H1 (cell line): ENCODE results near the gene SPI1. TPM values are rescaled to one million over a fixed set of nuclear protein-coding genes. Genes with fewer than 3 reads are reported as not detected.

Experiments used
- CTCF ChIA-PET: fragments of 300-600 bp; sonication (Branson Sonifier 250); formaldehyde crosslinking; loops from one replicate; lab custom pipeline; 2021; ENCODE audit not compliant: partially characterized antibody; lab: Charles Lee
- POLR2A ChIA-PET: fragments of 300-600 bp; sonication (Branson Sonifier 250); formaldehyde crosslinking; loops from one replicate; lab custom pipeline; 2021; ENCODE audit warnings: inconsistent platforms; ENCODE audit not compliant: partially characterized antibody; lab: Charles Lee
- DNase-seq, 2 experiments: peaks; one replicate each; pipeline versions ENCODE4 v3.0.0 to v3.0.0-alpha.2; 2010 to 2022; ENCODE audit warnings: low spot score in 2 of 2, low read depth in 1 of 2, mixed read lengths in 1 of 2
- FAIRE-seq: peaks from 2 replicates; lab custom pipeline; 2011; peaks lifted over from hg19 to GRCh38; lab: Jason Lieb, UNC
- H2AFZ ChIP-seq: 2 replicates; pipeline ENCODE4 v1.8.1; 2012; ENCODE audit warnings: low read length, inconsistent platforms
- H2AK5ac ChIP-seq: 2 replicates; pipeline ENCODE4 v1.6.1; 2013; ENCODE audit warnings: low read depth, low read length
- H2BK120ac ChIP-seq: replicated peaks from 2 replicates; pipeline ENCODE3; 2013; ENCODE audit warnings: low read depth, low read length, inconsistent platforms
- H2BK12ac ChIP-seq: 2 replicates; pipeline ENCODE4 v1.6.1; 2013; ENCODE audit warnings: low read depth, low read length
- H2BK15ac ChIP-seq: 2 replicates; pipeline ENCODE4 v1.6.1; 2013; ENCODE audit warnings: low read length
- H2BK20ac ChIP-seq: 2 replicates; pipeline ENCODE4 v1.6.1; 2013; ENCODE audit warnings: low read length
- H2BK5ac ChIP-seq: 2 replicates; pipeline ENCODE4 v1.6.1; 2013; ENCODE audit warnings: low read depth, low read length
- H3K14ac ChIP-seq: 2 replicates; pipeline ENCODE4 v1.6.1; 2013; ENCODE audit warnings: inconsistent platforms; ENCODE audit not compliant: insufficient read length
- H3K18ac ChIP-seq: 2 replicates; pipeline ENCODE4 v1.6.1; 2013; ENCODE audit warnings: low read length; ENCODE audit errors: extremely low read depth
- H3K23ac ChIP-seq: 2 replicates; pipeline ENCODE4 v1.6.1; 2013; ENCODE audit warnings: inconsistent platforms; ENCODE audit not compliant: insufficient read length
- H3K23me2 ChIP-seq: 2 replicates; pipeline ENCODE4 v1.6.1; 2013; ENCODE audit warnings: low read depth, low read length
- H3K27ac ChIP-seq: 2 replicates; pipeline ENCODE4 v1.6.1; 2011; ENCODE audit warnings: low read depth, low read length, inconsistent platforms
- H3K27me3 ChIP-seq, 4 experiments: replicated peaks in 1 of 4; 1 replicate in 1 of 4; 2 replicates in 3 of 4; pipeline versions ENCODE4 v1.6.1 to v1.8.1; 2011 to 2013; ENCODE audit warnings: low read length in 3 of 4, mild to moderate bottlenecking in 3 of 4, inconsistent platforms in 2 of 4, mixed read lengths in 2 of 4, moderate library complexity in 1 of 4; ENCODE audit not compliant: control insufficient read depth in 3 of 4, insufficient read depth in 3 of 4; ENCODE audit errors: extremely low read depth in 1 of 4
- H3K36me3 ChIP-seq, 4 experiments: 2 replicates each; pipeline versions ENCODE4 v1.6.1 to v1.8.1; 2011 to 2013; ENCODE audit warnings: mild to moderate bottlenecking in 4 of 4, low read length in 3 of 4, moderate library complexity in 2 of 4, control low read depth in 1 of 4, inconsistent platforms in 1 of 4; ENCODE audit not compliant: insufficient read depth in 4 of 4, control insufficient read depth in 2 of 4
- H3K4ac ChIP-seq: replicated peaks from 2 replicates; pipeline ENCODE3; 2013; ENCODE audit warnings: low read length, low read depth, mixed read lengths, inconsistent platforms; ENCODE audit not compliant: insufficient read length
- H3K4me1 ChIP-seq, 4 experiments: replicated peaks in 1 of 4; 1 replicate in 1 of 4; 2 replicates in 3 of 4; pipeline versions ENCODE4 v1.6.1 to v1.8.1; 2011 to 2013; ENCODE audit warnings: low read length in 3 of 4, inconsistent platforms in 2 of 4, mixed read lengths in 1 of 4; ENCODE audit not compliant: insufficient read depth in 4 of 4, control insufficient read depth in 3 of 4
- H3K4me2 ChIP-seq, 2 experiments: 2 replicates each; pipeline versions ENCODE4 v1.6.1 to v1.8.1; 2011 to 2013; ENCODE audit warnings: low read depth in 2 of 2, low read length in 2 of 2, control low read depth in 1 of 2, inconsistent platforms in 1 of 2, mild to moderate bottlenecking in 1 of 2; ENCODE audit not compliant: insufficient read depth in 1 of 2
- H3K4me3 ChIP-seq, 4 experiments: fragments of 200-600, 300-600 bp in 1 of 4; sonication (generic), shearing (Covaris generic), sonication (Bioruptor Twin) in 1 of 4; 2 replicates each; pipeline versions ENCODE4 v1.5.1 to v1.8.1; 2011 to 2016; ENCODE audit warnings: low read length in 4 of 4, low read depth in 3 of 4, control low read depth in 2 of 4, inconsistent platforms in 2 of 4, mild to moderate bottlenecking in 2 of 4, mixed read lengths in 1 of 4, moderate library complexity in 1 of 4; ENCODE audit not compliant: insufficient read depth in 2 of 4; ENCODE audit errors: extremely low read depth in 1 of 4
- H3K56ac ChIP-seq: replicated peaks from 2 replicates; pipeline ENCODE3; 2013; ENCODE audit warnings: low read depth, mild to moderate bottlenecking, mixed read lengths, low read length, inconsistent platforms; ENCODE audit not compliant: insufficient read length
- H3K79me1 ChIP-seq: 2 replicates; pipeline ENCODE4 v1.6.1; 2013; ENCODE audit warnings: low read depth, low read length, control low read depth
- H3K79me2 ChIP-seq, 2 experiments: 2 replicates each; pipeline versions ENCODE4 v1.6.1 to v1.8.1; 2012 to 2013; ENCODE audit warnings: low read length in 2 of 2, mild to moderate bottlenecking in 2 of 2, inconsistent platforms in 1 of 2; ENCODE audit not compliant: insufficient read depth in 2 of 2, control insufficient read depth in 1 of 2
- H3K9ac ChIP-seq, 4 experiments: replicated peaks in 1 of 4; 1 replicate in 1 of 4; 2 replicates in 3 of 4; pipeline versions ENCODE4 v1.6.1 to v1.8.1; 2011 to 2013; ENCODE audit warnings: low read depth in 3 of 4, low read length in 3 of 4, control low read depth in 2 of 4, mild to moderate bottlenecking in 2 of 4, moderate library complexity in 2 of 4, inconsistent platforms in 1 of 4; ENCODE audit errors: extremely low read depth in 1 of 4
- H3K9me3 ChIP-seq, 2 experiments: 2 replicates each; pipeline versions ENCODE4 v1.6.1 to v1.8.1; 2012 to 2013; ENCODE audit warnings: mild to moderate bottlenecking in 2 of 2, moderate library complexity in 2 of 2, control low read depth in 1 of 2, inconsistent platforms in 1 of 2, low read depth in 1 of 2, low read length in 1 of 2, mixed read lengths in 1 of 2; ENCODE audit not compliant: insufficient read depth in 2 of 2
- H4K20me1 ChIP-seq, 2 experiments: replicated peaks in 1 of 2; 2 replicates each; pipeline versions ENCODE3 to v1.8.1; 2011 to 2013; ENCODE audit warnings: inconsistent platforms in 2 of 2, low read length in 2 of 2, mild to moderate bottlenecking in 1 of 2; ENCODE audit not compliant: insufficient read depth in 2 of 2, control insufficient read depth in 1 of 2
- H4K5ac ChIP-seq: 2 replicates; pipeline ENCODE4 v1.6.1; 2013; ENCODE audit warnings: low read length, low read depth, mixed read lengths, inconsistent platforms; ENCODE audit not compliant: insufficient read length
- H4K8ac ChIP-seq: 2 replicates; pipeline ENCODE4 v1.8.0; 2013; ENCODE audit warnings: mild to moderate bottlenecking, moderate library complexity, low read length, inconsistent platforms; ENCODE audit not compliant: insufficient read depth; ENCODE audit errors: extremely low read depth
- H4K91ac ChIP-seq: replicated peaks from 2 replicates; pipeline ENCODE3; 2013; ENCODE audit warnings: low read length, mixed read lengths, inconsistent platforms; ENCODE audit not compliant: insufficient read length
- ASH2L ChIP-seq: fragments of 200-600, 300-600 bp; sonication (generic); IDR thresholded peaks from one replicate; pipeline ENCODE4 v1.7.1; 2017; ENCODE audit warnings: low read length
- CBX5 ChIP-seq: fragments of 300-800, 300-1000 bp; sonication (generic); IDR thresholded peaks from 2 replicates; pipeline ENCODE4 v1.7.1; 2016; ENCODE audit warnings: antibody characterized with exemption, low read length, low read depth
- CTCF ChIP-seq, 3 experiments: IDR thresholded peaks; 1 replicate in 2 of 3; 2 replicates in 1 of 3; pipeline versions ENCODE4 v1.5.1 to v1.6.1; 2011; ENCODE audit warnings: low read length in 3 of 3, mild to moderate bottlenecking in 3 of 3, inconsistent platforms in 2 of 3, low read depth in 1 of 3, moderate library complexity in 1 of 3; ENCODE audit not compliant: insufficient read depth in 1 of 3; ENCODE audit errors: control extremely low read depth in 1 of 3
- EGR1 ChIP-seq: IDR thresholded peaks from 2 replicates; pipeline ENCODE4 v1.6.1; 2011; ENCODE audit warnings: low read depth, low read length, borderline replicate concordance
- EP300 ChIP-seq, 2 experiments: IDR thresholded peaks; 1 replicate in 1 of 2; 2 replicates in 1 of 2; pipeline ENCODE4 v1.6.1; 2011 to 2012; ENCODE audit warnings: low read depth in 2 of 2, low read length in 2 of 2, mild to moderate bottlenecking in 2 of 2, borderline replicate concordance in 1 of 2, inconsistent platforms in 1 of 2, moderate library complexity in 1 of 2
- FOSL1 ChIP-seq: IDR thresholded peaks from 2 replicates; pipeline ENCODE4 v1.6.1; 2011; ENCODE audit warnings: mild to moderate bottlenecking, low read depth, low read length, moderate library complexity; ENCODE audit not compliant: insufficient read depth
- GABPA ChIP-seq: IDR thresholded peaks from 2 replicates; pipeline ENCODE4 v1.6.1; 2011; ENCODE audit warnings: mild to moderate bottlenecking, low read length, moderate library complexity, borderline replicate concordance; ENCODE audit not compliant: insufficient read depth
- KDM1A ChIP-seq: fragments of 200-600, 300-600 bp; sonication (generic); IDR thresholded peaks from 2 replicates; pipeline ENCODE4 v1.7.1; 2016; ENCODE audit warnings: mild to moderate bottlenecking, low read length, borderline replicate concordance
- SIRT6 ChIP-seq: IDR thresholded peaks from one replicate; pipeline ENCODE4 v1.7.1; 2012; ENCODE audit warnings: low read length, inconsistent platforms
- SIX5 ChIP-seq: IDR thresholded peaks from 2 replicates; pipeline ENCODE4 v1.6.1; 2011; ENCODE audit warnings: mild to moderate bottlenecking, low read depth, low read length
- TAF1 ChIP-seq: IDR thresholded peaks from 2 replicates; pipeline ENCODE4 v1.6.1; 2011; ENCODE audit warnings: mild to moderate bottlenecking, low read depth, low read length
- TEAD4 ChIP-seq: IDR thresholded peaks from 2 replicates; pipeline ENCODE4 v1.6.1; 2012; ENCODE audit warnings: low read depth, low read length, inconsistent platforms, mixed read lengths
- WGBS, 2 experiments: shearing (Covaris generic) in 1 of 2; methylation state at CpG; one replicate each; pipeline versions ENCODE4 v1.1.6 to v1.1.7; 2013 to 2015; ENCODE audit warnings: low lambda C conversion rate in 2 of 2, mixed read lengths in 2 of 2, inconsistent platforms in 1 of 2, low coverage in 1 of 2, missing lambda C conversion rate in 1 of 2; ENCODE audit not compliant: insufficient replicate concordance in 2 of 2, insufficient coverage in 1 of 2, insufficient read length in 1 of 2; ENCODE audit errors: extremely low coverage in 1 of 2, missing lambda C conversion rate in 1 of 2; 5-methylcytosine and 5-hydroxymethylcytosine counted together
- polyA plus RNA-seq, 7 experiments: library from polyadenylated mRNA; depleted of rRNA in 3 of 7; stranded (reverse) in 5 of 7; unstranded in 2 of 7; fragments of >200 nt in 5 of 7; fragments of 200-250 nt in 2 of 7; gene quantifications; 1 replicate in 5 of 7; 2 replicates in 1 of 7; 4 replicates in 1 of 7; pipeline versions ENCODE4 v1.2.1 to v1.2.3, GENCODE V29; 2011 to 2013; ENCODE audit warnings: missing spikeins in 2 of 7, mixed read lengths in 2 of 7
- total RNA-seq: library from RNA; stranded (reverse); fragmentation: NEBNext Ultra II Directional; extraction: Animal tissue kit (Norgen Biotek cat#: 25700); gene quantifications from 2 replicates; pipeline ENCODE4 v1.2.1, GENCODE V29; 2021

Gene SPI1
- total and polyA plus RNA-seq, 2 of the 8 experiments (the other 6 are each of a cell fraction or from before 2014, with no cell fraction given), result 0.12 TPM; not detected in 1

GRCh38 chr11:47332303-47332711 lies 46.0 kb downstream of the SPI1 start:
- Histone ChIP-seq H4K20me1 (peaks cover 0 to 2% of the 10 kb centered on the region in 2 experiments), H2BK5ac (no peak overlapping the region), H3K23me2 (no peaks in the 10 kb centered on the region), H3K18ac (no peak overlapping the region), H3K4me1 (no peaks in the 10 kb centered on the region), H3K79me1 (no peaks in the 10 kb centered on the region; the same call in 1 of the 2 replicates), H2BK12ac (no peak overlapping the region), H3K56ac (no peak overlapping the region), H3K27me3 (no peaks in the 10 kb centered on the region), H3K9ac (no peak overlapping the region), H2BK15ac (no peak overlapping the region), H4K8ac (no peak overlapping the region), H3K36me3 (peaks cover 0 to 12% (median 2%) of the 10 kb centered on the region in 4 experiments; a peak in 5 of 8 replicates), H2BK20ac (no peak overlapping the region), H3K4me3 (no peak overlapping the region), H4K5ac (no peak overlapping the region), H3K79me2 (no peaks in the 10 kb centered on the region), H3K23ac (no peak overlapping the region), H4K91ac (no peak overlapping the region), H3K9me3 (no peaks in the 10 kb centered on the region), H3K4ac (no peak overlapping the region), H2AK5ac (no peak overlapping the region), H3K14ac (no peak overlapping the region), H2AFZ (no peak overlapping the region), H3K27ac (no peak overlapping the region), H2BK120ac (no peak overlapping the region), H3K4me2 (no peak overlapping the region)
- WGBS, 2 experiments, result 95% methylated on average over 13 of the region's 13 CpGs; no CpG with 5 or more reads in 1 of the 2 experiments
- no peak for DNase-seq
- no peak for FAIRE-seq
- CTCF ChIA-PET, result interaction anchor here (1.0 kb wide), 1 partner anchor 23 kb away, joined by 6 read pairs; no protein-coding TSS in a partner anchor
- POLR2A ChIA-PET, result interaction anchor here (1.1 kb wide), 1 partner anchor 22 kb away, joined by 3 read pairs; no protein-coding TSS in a partner anchor
- TF ChIP-seq SIRT6 (no peak), EP300 (IDR thresholded peaks at IDR 0.05; ENCODE audit: borderline replicate concordance in 1 of 2, low read depth in 2 of 2, low read length in 2 of 2) (no peak), FOSL1 (no peak), ASH2L (no peak), CBX5 (no peak), TEAD4 (no peak), CTCF (IDR thresholded peaks at IDR 0.05; ENCODE audit: control extremely low read depth in 1 of 3, insufficient read depth in 1 of 3, low read depth in 1 of 3, low read length in 3 of 3) (no peak), GABPA (no peak), TAF1 (no peak), SIX5 (no peak), EGR1 (no peak), KDM1A (no peak)
